Endothelial cell of umbilical vein (primary cell): ENCODE data around the gene ITSN1.

ENCODE experiments used
- CTCF ChIP-seq, 2 donors: IDR thresholded peaks; 1 replicate in 1 of 2; 2 replicates in 1 of 2; pipeline ENCODE4 v1.5.1; 2011; ENCODE audit warnings: low read length in 2 of 2, mild to moderate bottlenecking in 2 of 2, moderate library complexity in 2 of 2, control low read depth in 1 of 2, inconsistent platforms in 1 of 2, low read depth in 1 of 2; ENCODE audit not compliant: insufficient read depth in 1 of 2; ENCODE audit errors: extremely low read depth in 1 of 2
- EZH2 ChIP-seq: IDR thresholded peaks from 2 replicates; pipeline ENCODE4 v1.6.1; 2012; ENCODE audit warnings: borderline replicate concordance, low read depth, mild to moderate bottlenecking, moderate library complexity, low read length, inconsistent platforms; ENCODE audit not compliant: severe bottlenecking
- FOS ChIP-seq: IDR thresholded peaks from 2 replicates; pipeline ENCODE4 v1.6.1; 2011; ENCODE audit warnings: mild to moderate bottlenecking, low read length, moderate library complexity, borderline replicate concordance; ENCODE audit not compliant: insufficient read depth
- GATA2 ChIP-seq: IDR thresholded peaks from 2 replicates; pipeline ENCODE4 v1.7.0; 2011; ENCODE audit warnings: low read depth, mild to moderate bottlenecking, moderate library complexity, mixed read lengths, low read length; ENCODE audit not compliant: insufficient read length, insufficient read depth
- JUN ChIP-seq: IDR thresholded peaks from 2 replicates; pipeline ENCODE4 v1.6.1; 2011; ENCODE audit warnings: borderline replicate concordance, low read depth; ENCODE audit not compliant: insufficient read length, insufficient read depth
- MAX ChIP-seq: IDR thresholded peaks from 2 replicates; pipeline ENCODE4 v1.6.1; 2011; ENCODE audit not compliant: insufficient read depth, insufficient read length
- MYC ChIP-seq: IDR thresholded peaks from one replicate; pipeline ENCODE4 v1.6.1; 2011; ENCODE audit warnings: mild to moderate bottlenecking, low read depth, low read length
- POLR2A ChIP-seq: IDR thresholded peaks from 2 replicates; pipeline ENCODE4 v1.6.1; 2012; ENCODE audit warnings: low read depth, mild to moderate bottlenecking, control low read depth, low read length
- POLR2AphosphoS5 ChIP-seq: IDR thresholded peaks from 2 replicates; pipeline ENCODE4 v1.6.1; 2012; ENCODE audit warnings: low read depth, mild to moderate bottlenecking, control low read depth, low read length, moderate library complexity; ENCODE audit not compliant: insufficient read depth

- no peak for TF ChIP-seq EZH2
- no peak for TF ChIP-seq CTCF (IDR thresholded peaks at IDR 0.05; ENCODE audit: extremely low read depth in 1 of 2, insufficient read depth in 1 of 2, low read depth in 1 of 2, low read length in 2 of 2)
- TF ChIP-seq POLR2A = no peak
- no peak for TF ChIP-seq MYC
- TF ChIP-seq JUN = no peak
- TF ChIP-seq MAX = no peak
- no peak for TF ChIP-seq POLR2AphosphoS5
- TF ChIP-seq FOS = no peak
- TF ChIP-seq GATA2 = no peak
Measured at GRCh38 chr21:33817138-33817537, 174.8 kb downstream of the ITSN1 start.
